SK-N-SH treated with all-trans-retinoic acid at 6 μM for 48 hours (cell line): ENCODE data around the gene MAMDC4.
"Not testable (repeated sequence)": the region's sequence is repeated elsewhere in the genome, so short reads cannot be mapped to it uniquely, and the experiment has no call there.

Source experiments
- CSDC2 ChIP-seq: fragments of 250-450 bp; sonication (Bioruptor Pico); IDR thresholded peaks from 2 replicates; pipeline ENCODE4 v1.5.0; 2020; ENCODE audit warnings: mild to moderate bottlenecking, moderate library complexity
- ESRRG ChIP-seq: fragments of 250-450 bp; sonication (Bioruptor Pico); IDR thresholded peaks from 2 replicates; pipeline ENCODE4 v1.6.1; 2021; ENCODE audit warnings: mild to moderate bottlenecking
- PPARA ChIP-seq: fragments of 250-450 bp; sonication (Bioruptor Pico); IDR thresholded peaks from 2 replicates; pipeline ENCODE4 v1.5.0; 2020; ENCODE audit warnings: mild to moderate bottlenecking, borderline replicate concordance
- TF ChIP-seq, protein P1 (sequence below): fragments of 250-450 bp; sonication (Bioruptor Pico); IDR thresholded peaks from 2 replicates; pipeline ENCODE4 v1.8.0; 2021; ENCODE audit warnings: low read depth, mild to moderate bottlenecking, moderate library complexity, borderline replicate concordance

DNA sequence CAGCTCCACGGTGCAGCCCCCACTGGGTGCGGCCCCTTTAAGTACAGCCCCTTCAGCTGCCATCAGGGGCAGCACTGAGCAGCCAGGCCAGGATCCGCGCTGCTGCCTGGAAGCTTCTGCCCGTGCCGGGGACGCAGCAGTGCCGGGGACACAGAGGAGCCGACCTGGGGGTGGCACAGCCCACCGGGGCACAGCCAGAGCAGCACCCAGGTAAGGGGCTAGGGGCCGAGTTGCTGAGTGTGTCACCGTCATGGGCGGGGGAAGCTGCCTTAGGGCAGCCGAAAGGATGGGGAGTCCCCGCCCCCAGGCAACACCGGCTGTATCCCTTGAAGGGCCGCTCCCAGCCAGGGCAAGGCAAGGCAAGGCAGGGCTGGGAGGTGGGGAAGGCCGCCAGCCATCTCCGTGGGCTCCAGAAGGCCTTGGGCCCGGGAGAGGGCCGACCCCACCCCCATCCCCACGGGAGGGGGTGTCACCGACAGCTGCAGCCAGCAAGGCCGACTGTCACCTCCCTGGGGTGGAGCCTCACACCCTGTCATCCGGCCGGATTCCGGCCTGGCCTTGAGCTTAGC lies 9.7 kb upstream of the MAMDC4 start, which contains the start of gene AJM1:
- TF ChIP-seq ESRRG, PPARA, CSDC2 (CRISPR knock-in tag): not testable (repeated sequence)
- TF ChIP-seq, protein P1, sequence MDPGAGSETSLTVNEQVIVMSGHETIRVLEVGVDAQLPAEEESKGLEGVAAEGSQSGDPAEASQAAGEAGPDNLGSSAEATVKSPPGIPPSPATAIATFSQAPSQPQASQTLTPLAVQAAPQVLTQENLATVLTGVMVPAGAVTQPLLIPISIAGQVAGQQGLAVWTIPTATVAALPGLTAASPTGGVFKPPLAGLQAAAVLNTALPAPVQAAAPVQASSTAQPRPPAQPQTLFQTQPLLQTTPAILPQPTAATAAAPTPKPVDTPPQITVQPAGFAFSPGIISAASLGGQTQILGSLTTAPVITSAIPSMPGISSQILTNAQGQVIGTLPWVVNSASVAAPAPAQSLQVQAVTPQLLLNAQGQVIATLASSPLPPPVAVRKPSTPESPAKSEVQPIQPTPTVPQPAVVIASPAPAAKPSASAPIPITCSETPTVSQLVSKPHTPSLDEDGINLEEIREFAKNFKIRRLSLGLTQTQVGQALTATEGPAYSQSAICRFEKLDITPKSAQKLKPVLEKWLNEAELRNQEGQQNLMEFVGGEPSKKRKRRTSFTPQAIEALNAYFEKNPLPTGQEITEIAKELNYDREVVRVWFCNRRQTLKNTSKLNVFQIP (CRISPR knock-in tag): not testable (repeated sequence)
